HL-60 (cell line): ENCODE results near the gene MARK1.

ENCODE experiments used
- DNase-seq, 2 experiments: peaks; one replicate each; pipeline ENCODE4 v3.0.0-alpha.2; 2010 to 2020; ENCODE audit warnings: low read depth in 1 of 2, low spot score in 1 of 2
- H3K27ac ChIP-seq: fragments of 250-450 bp; sonication (Bioruptor Pico); replicated peaks from 2 replicates; pipeline ENCODE4 v1.5.1; 2020; ENCODE audit warnings: mild to moderate bottlenecking, moderate library complexity
- H3K27me3 ChIP-seq: fragments of 250-450 bp; sonication (Bioruptor Pico); 2 replicates; pipeline ENCODE4 v1.5.1; 2021; ENCODE audit warnings: mild to moderate bottlenecking, moderate library complexity; ENCODE audit not compliant: insufficient read depth, poor library complexity, severe bottlenecking
- H3K4me3 ChIP-seq: replicated peaks from 2 replicates; pipeline ENCODE4 v1.5.1; 2011; ENCODE audit warnings: mild to moderate bottlenecking, control low read depth, low read length; ENCODE audit not compliant: insufficient read depth
- CTCF ChIP-seq: IDR thresholded peaks from one replicate; pipeline ENCODE4 v1.5.1; 2011; ENCODE audit warnings: low read length, control low read depth, inconsistent platforms; ENCODE audit not compliant: insufficient read depth
- GABPA ChIP-seq: IDR thresholded peaks from 2 replicates; pipeline ENCODE4 v1.6.1; 2012; ENCODE audit warnings: low read depth
- POLR2AphosphoS5 ChIP-seq: IDR thresholded peaks from 2 replicates; pipeline ENCODE4 v1.6.1; 2012; ENCODE audit warnings: low read depth
- SPI1 ChIP-seq: IDR thresholded peaks from 2 replicates; pipeline ENCODE4 v1.6.1; 2012; ENCODE audit warnings: low read depth, mild to moderate bottlenecking, borderline replicate concordance
- TF ChIP-seq, protein P1 (sequence below): IDR thresholded peaks from 2 replicates; pipeline ENCODE4 v1.6.1; 2012; ENCODE audit warnings: low read depth; ENCODE audit not compliant: insufficient replicate concordance

The MARK1 gene

DNA sequence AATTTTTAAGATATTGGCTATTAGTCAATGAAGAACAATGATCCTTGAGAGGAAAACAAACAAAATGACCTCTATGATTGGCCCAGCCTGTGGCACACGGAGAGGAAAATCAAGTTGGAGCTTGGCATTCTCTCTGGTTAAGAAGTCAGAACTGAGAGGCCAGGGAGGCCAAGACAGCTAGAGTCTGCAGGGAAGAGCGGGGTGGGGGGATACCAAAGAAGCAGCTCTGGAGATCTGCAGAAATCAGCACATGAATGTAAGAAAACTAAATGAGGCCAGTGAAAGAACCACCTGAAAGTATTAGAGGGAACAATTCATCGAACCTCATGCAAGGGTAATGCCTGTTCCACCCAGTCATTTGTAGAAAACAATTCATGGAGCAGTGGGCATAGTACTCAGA, 138.4 kb downstream of the MARK1 start:
- Histone ChIP-seq H3K27ac (no peak overlapping the region), H3K27me3 (peaks cover 2% of the 10 kb centered on the region), H3K4me3 (no peak overlapping the region)
- no peak for TF ChIP-seq SPI1
- TF ChIP-seq CTCF = no peak
- no peak for TF ChIP-seq POLR2AphosphoS5
- no peak for TF ChIP-seq GABPA
- TF ChIP-seq, protein P1, sequence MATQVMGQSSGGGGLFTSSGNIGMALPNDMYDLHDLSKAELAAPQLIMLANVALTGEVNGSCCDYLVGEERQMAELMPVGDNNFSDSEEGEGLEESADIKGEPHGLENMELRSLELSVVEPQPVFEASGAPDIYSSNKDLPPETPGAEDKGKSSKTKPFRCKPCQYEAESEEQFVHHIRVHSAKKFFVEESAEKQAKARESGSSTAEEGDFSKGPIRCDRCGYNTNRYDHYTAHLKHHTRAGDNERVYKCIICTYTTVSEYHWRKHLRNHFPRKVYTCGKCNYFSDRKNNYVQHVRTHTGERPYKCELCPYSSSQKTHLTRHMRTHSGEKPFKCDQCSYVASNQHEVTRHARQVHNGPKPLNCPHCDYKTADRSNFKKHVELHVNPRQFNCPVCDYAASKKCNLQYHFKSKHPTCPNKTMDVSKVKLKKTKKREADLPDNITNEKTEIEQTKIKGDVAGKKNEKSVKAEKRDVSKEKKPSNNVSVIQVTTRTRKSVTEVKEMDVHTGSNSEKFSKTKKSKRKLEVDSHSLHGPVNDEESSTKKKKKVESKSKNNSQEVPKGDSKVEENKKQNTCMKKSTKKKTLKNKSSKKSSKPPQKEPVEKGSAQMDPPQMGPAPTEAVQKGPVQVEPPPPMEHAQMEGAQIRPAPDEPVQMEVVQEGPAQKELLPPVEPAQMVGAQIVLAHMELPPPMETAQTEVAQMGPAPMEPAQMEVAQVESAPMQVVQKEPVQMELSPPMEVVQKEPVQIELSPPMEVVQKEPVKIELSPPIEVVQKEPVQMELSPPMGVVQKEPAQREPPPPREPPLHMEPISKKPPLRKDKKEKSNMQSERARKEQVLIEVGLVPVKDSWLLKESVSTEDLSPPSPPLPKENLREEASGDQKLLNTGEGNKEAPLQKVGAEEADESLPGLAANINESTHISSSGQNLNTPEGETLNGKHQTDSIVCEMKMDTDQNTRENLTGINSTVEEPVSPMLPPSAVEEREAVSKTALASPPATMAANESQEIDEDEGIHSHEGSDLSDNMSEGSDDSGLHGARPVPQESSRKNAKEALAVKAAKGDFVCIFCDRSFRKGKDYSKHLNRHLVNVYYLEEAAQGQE = no peak
- DNase-seq = no peak

DNA sequence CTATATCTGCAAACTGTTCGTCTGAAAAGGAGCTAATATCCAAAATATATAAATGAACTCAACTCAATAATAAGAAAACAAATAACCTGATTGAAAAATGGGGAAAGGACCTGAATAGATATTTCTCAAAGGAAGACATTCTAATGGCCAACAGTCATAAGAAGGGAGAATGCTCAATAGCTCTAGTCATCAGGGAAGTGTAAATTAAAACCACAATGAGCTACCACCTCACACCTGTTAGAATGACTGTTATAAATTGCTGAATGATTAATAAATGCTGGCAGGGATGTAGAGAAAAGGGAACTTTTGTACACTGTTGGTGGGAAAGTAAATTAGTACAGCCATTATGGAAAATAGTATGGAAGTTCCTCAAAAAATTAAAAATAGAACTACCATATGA, 141.1 kb downstream of the MARK1 start:
- TF ChIP-seq SPI1 (no peak), GABPA (no peak), CTCF (no peak), POLR2AphosphoS5 (no peak)
- TF ChIP-seq, protein P1 = no peak
- no peak for DNase-seq

DNA sequence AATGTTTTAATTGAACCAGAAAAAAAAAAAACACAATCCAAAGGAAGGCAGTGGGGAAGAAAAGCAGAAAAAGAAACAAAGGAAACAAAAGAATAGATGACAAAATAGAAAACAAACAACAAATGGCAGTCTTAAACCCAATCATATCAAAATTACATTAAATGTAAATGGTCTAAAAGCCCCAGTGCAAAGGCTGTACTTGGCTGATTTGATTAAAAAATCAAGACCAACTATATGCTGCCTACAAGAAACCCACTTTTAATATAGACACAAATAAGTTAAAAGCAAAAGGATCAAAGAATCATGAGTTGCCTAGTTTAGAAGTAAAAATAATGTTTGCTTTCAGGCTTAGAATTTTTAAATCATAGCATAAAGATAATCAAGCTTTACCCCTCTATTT, 142.4 kb downstream of the MARK1 start:
- no peak for TF ChIP-seq SPI1
- no peak for TF ChIP-seq CTCF
- TF ChIP-seq, protein P1 = no peak
- TF ChIP-seq POLR2AphosphoS5 = no peak
- no peak for TF ChIP-seq GABPA
- DNase-seq = no peak
- Histone ChIP-seq H3K4me3 (no peak overlapping the region), H3K27me3 (peaks cover 2% of the 10 kb centered on the region), H3K27ac (no peak overlapping the region)

More for the DNA sequence above, 141.1 kb downstream of the MARK1 start:
- Histone ChIP-seq H3K27me3 (peaks cover 2% of the 10 kb centered on the region), H3K27ac (no peak overlapping the region), H3K4me3 (no peak overlapping the region)
